Mesodermal cell (in vitro differentiated cells): ENCODE data around the gene CDC42BPB.

Experiments
- H3K27ac ChIP-seq: 2 replicates; pipeline ENCODE4 v1.7.0; 2013; ENCODE audit warnings: mild to moderate bottlenecking, low read depth, low read length, moderate library complexity; ENCODE audit not compliant: severe bottlenecking
- H3K36me3 ChIP-seq: 2 replicates; pipeline ENCODE4 v1.7.1; 2013; ENCODE audit warnings: mild to moderate bottlenecking, low read length, moderate library complexity; ENCODE audit not compliant: control insufficient read depth, insufficient read depth
- H3K4me1 ChIP-seq: one replicate; pipeline ENCODE4 v1.7.1; 2013; ENCODE audit warnings: mild to moderate bottlenecking, low read length; ENCODE audit not compliant: insufficient read depth, control insufficient read depth, poor library complexity, severe bottlenecking
- H3K4me3 ChIP-seq: 2 replicates; pipeline ENCODE4 v1.7.0; 2013; ENCODE audit warnings: low read length, control low read depth, mild to moderate bottlenecking; ENCODE audit not compliant: insufficient read depth, poor library complexity, severe bottlenecking; ENCODE audit errors: extremely low read depth
- H3K9me3 ChIP-seq: 2 replicates; pipeline ENCODE4 v1.7.1; 2013; ENCODE audit warnings: mild to moderate bottlenecking, low read length, moderate library complexity; ENCODE audit not compliant: control insufficient read depth
- WGBS, 2 experiments: methylation state at CpG; one replicate each; pipeline ENCODE4 v1.1.5; 2013; ENCODE audit warnings: missing lambda C conversion rate in 2 of 2; ENCODE audit not compliant: insufficient coverage in 2 of 2; 5-methylcytosine and 5-hydroxymethylcytosine counted together

CDC42BPB gene

GRCh38 chr14:102971314-102971713 lies 86.0 kb downstream of the CDC42BPB start:
- Histone ChIP-seq H3K4me3 (no peak overlapping the region), H3K9me3 (no peaks in the 10 kb centered on the region), H3K4me1 (no peaks in the 10 kb centered on the region), H3K36me3 (peaks cover 91% of the 10 kb centered on the region), H3K27ac (no peak overlapping the region)
- 93 to 100% methylated on average over 9 of the region's 9 CpGs for WGBS, 2 experiments

GRCh38 chr14:102970496-102970895 lies 86.9 kb downstream of the CDC42BPB start:
- WGBS, 2 experiments: 91 to 100% methylated on average over 7 to 9 of the region's 10 CpGs
- Histone ChIP-seq H3K4me1 (no peaks in the 10 kb centered on the region), H3K4me3 (no peak overlapping the region), H3K9me3 (no peaks in the 10 kb centered on the region), H3K36me3 (peaks cover 91% of the 10 kb centered on the region), H3K27ac (no peak overlapping the region)

GRCh38 chr14:102969901-102970300 lies 87.4 kb downstream of the CDC42BPB start:
- Histone ChIP-seq H3K27ac (no peak overlapping the region), H3K4me3 (no peak overlapping the region), H3K9me3 (no peaks in the 10 kb centered on the region), H3K4me1 (no peaks in the 10 kb centered on the region), H3K36me3 (peaks cover 91% of the 10 kb centered on the region)
- WGBS, 2 experiments: 99% methylated on average over 10 of the region's 11 CpGs

- no peak overlapping the region for H3K4me3 ChIP-seq
- 96% methylated on average over 22 to 25 of the region's 26 CpGs for WGBS, 2 experiments
- no peaks in the 10 kb centered on the region for H3K9me3 ChIP-seq
- H3K4me1 ChIP-seq: no peaks in the 10 kb centered on the region
- peaks cover 92% of the 10 kb centered on the region for H3K36me3 ChIP-seq
- H3K27ac ChIP-seq: no peak overlapping the region
These were observed 88.1 kb downstream of the CDC42BPB start for GRCh38 chr14:102969060-102969791.

GRCh38 chr14:102968306-102968705 lies 89.0 kb downstream of the CDC42BPB start:
- H3K4me3 ChIP-seq: no peak overlapping the region
- peaks cover 93% of the 10 kb centered on the region for H3K36me3 ChIP-seq
- WGBS, 2 experiments: 92 to 96% methylated on average over 13 of the region's 13 CpGs
- no peaks in the 10 kb centered on the region for H3K9me3 ChIP-seq
- H3K4me1 ChIP-seq: no peaks in the 10 kb centered on the region
- H3K27ac ChIP-seq: no peak overlapping the region

- Histone ChIP-seq H3K4me1 (no peaks in the 10 kb centered on the region), H3K4me3 (no peak overlapping the region), H3K27ac (no peak overlapping the region), H3K9me3 (no peaks in the 10 kb centered on the region), H3K36me3 (peaks cover 97% of the 10 kb centered on the region)
- WGBS, 2 experiments: 97% methylated on average over 11 to 14 of the region's 14 CpGs
These were observed 89.9 kb downstream of the CDC42BPB start for GRCh38 chr14:102967506-102967795.

GRCh38 chr14:102966681-102967505 lies 90.5 kb downstream of the CDC42BPB start:
- Histone ChIP-seq H3K4me3 (no peak overlapping the region), H3K4me1 (no peaks in the 10 kb centered on the region), H3K36me3 (peaks cover 99% of the 10 kb centered on the region), H3K27ac (no peak overlapping the region), H3K9me3 (no peaks in the 10 kb centered on the region)
- 95% methylated on average over 16 to 18 of the region's 21 CpGs for whole genome bisulfite sequencing, 2 experiments

GRCh38 chr14:102965971-102966655 lies 91.2 kb downstream of the CDC42BPB start:
- no peak overlapping the region for H3K27ac ChIP-seq
- H3K4me3 ChIP-seq: no peak overlapping the region
- 93 to 96% methylated on average over 17 to 19 of the region's 20 CpGs for WGBS, 2 experiments
- H3K36me3 ChIP-seq: peaks cover 98% of the 10 kb centered on the region
- no peaks in the 10 kb centered on the region for H3K9me3 ChIP-seq
- no peaks in the 10 kb centered on the region for H3K4me1 ChIP-seq

GRCh38 chr14:102965282-102965681 lies 92.1 kb downstream of the CDC42BPB start:
- Histone ChIP-seq H3K27ac (no peak overlapping the region), H3K36me3 (peaks cover 98% of the 10 kb centered on the region), H3K4me1 (no peaks in the 10 kb centered on the region), H3K9me3 (no peaks in the 10 kb centered on the region), H3K4me3 (no peak overlapping the region)
- WGBS, 2 experiments: no CpG with 5 or more reads among the region's 3 CpGs

- peaks cover 98% of the 10 kb centered on the region for H3K36me3 ChIP-seq
- no peak overlapping the region for H3K4me3 ChIP-seq
- H3K27ac ChIP-seq: no peak overlapping the region
- 94 to 98% methylated on average over 34 to 37 of the region's 39 CpGs for WGBS, 2 experiments
- no peaks in the 10 kb centered on the region for H3K9me3 ChIP-seq
- no peaks in the 10 kb centered on the region for H3K4me1 ChIP-seq
These were observed 93.1 kb downstream of the CDC42BPB start for GRCh38 chr14:102964152-102964730.
